SKM-1 treated with dmso at 0.1 percent for 144 hours (cell line): ENCODE data around the gene ZNF117.
"Not testable (repeated sequence)": the region's sequence is repeated elsewhere in the genome, so short reads cannot be mapped to it uniquely, and the experiment has no call there.

Experiments used
- DNase-seq: peaks from one replicate; lab custom pipeline; 2025; ENCODE audit not compliant: unreplicated experiment; lab: John Stamatoyannopoulos, UW

Gene ZNF117

GRCh38 chr7:64928252-64929187, 62.3 kb downstream of the ZNF117 start:
- DNase-seq, result not testable (repeated sequence)
